ENCODE measurements around the gene CAPG. TPM values are rescaled to one million over a fixed set of nuclear protein-coding genes. Genes with fewer than 3 reads are reported as not detected.

Gene CAPG
- total RNA-seq, 1 experiment from 2014 or later, result 117 TPM

DNA sequence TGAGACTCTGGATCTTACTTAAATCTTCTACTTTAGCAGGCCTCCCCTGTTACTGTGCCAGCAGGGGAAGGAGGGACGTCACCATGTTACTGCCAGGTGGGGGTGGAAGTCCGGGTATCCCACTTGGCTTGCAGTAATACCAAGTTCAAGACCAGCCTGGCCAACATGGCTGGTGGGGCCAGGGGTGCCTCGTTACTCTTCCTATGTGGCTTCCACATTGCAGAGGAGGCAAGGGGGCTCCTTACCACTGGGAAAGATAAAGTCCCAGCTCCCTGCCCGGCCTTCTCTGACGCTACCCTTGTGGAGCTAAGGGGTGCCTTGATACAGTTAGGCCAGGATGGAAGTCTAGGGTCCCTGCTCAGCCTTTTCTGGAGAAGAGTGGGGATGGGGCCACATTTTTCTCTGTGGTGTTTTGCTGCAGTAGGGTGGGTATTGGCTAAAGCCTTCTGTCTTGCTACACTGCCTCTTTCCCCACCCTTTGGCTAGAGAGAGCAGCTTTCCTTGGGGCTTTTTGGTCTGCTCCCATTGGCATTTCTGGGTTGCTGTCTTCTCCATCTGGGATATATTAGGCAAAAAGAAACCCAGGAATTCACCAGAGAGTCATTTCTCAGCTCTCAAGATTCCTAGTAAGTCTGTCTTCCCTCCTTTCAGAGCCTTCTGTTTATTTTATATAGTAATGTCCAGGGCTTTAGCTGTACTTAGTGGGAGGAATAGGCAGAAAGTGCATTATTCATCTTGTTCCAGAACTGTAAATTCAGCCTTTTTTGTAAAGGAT lies 33.7 kb downstream of the CAPG start (continued):
- TF ChIP-seq, protein P1, sequence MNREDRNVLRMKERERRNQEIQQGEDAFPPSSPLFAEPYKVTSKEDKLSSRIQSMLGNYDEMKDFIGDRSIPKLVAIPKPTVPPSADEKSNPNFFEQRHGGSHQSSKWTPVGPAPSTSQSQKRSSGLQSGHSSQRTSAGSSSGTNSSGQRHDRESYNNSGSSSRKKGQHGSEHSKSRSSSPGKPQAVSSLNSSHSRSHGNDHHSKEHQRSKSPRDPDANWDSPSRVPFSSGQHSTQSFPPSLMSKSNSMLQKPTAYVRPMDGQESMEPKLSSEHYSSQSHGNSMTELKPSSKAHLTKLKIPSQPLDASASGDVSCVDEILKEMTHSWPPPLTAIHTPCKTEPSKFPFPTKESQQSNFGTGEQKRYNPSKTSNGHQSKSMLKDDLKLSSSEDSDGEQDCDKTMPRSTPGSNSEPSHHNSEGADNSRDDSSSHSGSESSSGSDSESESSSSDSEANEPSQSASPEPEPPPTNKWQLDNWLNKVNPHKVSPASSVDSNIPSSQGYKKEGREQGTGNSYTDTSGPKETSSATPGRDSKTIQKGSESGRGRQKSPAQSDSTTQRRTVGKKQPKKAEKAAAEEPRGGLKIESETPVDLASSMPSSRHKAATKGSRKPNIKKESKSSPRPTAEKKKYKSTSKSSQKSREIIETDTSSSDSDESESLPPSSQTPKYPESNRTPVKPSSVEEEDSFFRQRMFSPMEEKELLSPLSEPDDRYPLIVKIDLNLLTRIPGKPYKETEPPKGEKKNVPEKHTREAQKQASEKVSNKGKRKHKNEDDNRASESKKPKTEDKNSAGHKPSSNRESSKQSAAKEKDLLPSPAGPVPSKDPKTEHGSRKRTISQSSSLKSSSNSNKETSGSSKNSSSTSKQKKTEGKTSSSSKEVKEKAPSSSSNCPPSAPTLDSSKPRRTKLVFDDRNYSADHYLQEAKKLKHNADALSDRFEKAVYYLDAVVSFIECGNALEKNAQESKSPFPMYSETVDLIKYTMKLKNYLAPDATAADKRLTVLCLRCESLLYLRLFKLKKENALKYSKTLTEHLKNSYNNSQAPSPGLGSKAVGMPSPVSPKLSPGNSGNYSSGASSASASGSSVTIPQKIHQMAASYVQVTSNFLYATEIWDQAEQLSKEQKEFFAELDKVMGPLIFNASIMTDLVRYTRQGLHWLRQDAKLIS (CRISPR knock-in tag; IDR thresholded peaks at IDR 0.05; ENCODE audit: borderline replicate concordance), result no peak

DNA sequence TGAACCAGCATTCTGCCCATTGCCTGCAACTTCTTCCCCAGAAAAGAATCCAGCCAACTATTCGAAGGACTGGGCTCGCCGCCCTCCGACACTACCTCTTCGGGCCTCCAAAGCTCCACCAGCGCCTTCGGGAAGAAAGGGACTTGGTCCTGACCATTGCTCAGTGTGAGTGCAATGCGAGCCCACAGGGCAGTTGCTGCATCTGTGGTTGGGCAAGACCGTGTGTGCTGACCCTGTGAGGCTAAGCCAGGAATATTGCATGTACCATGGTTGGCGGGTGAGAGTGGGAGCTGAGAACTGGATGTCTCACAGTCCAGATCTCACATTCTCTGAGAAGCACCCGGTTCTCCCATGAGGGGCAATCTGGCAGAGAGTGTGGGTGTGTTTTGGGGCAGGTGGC lies 39.1 kb downstream of the CAPG start:
- Mint-ChIP-seq H3K4me1 (no peaks in the 10 kb centered on the region), H3K36me3 (peaks cover 8% of the 10 kb centered on the region), H3K27ac (no peak overlapping the region), H3K4me3 (no peak overlapping the region), H3K9me3 (0 out of 2 replicates have a peak, but pooled peaks cover 4% of the 10 kb centered on the region), H3K27me3 (ENCODE audit: low read depth) (no peaks in the 10 kb centered on the region)
- TF ChIP-seq JAZF1 (CRISPR knock-in tag; IDR thresholded peaks at IDR 0.05), result no peak
- TF ChIP-seq ZNF121 (CRISPR knock-in tag; IDR thresholded peaks at IDR 0.05), result no peak
- TF ChIP-seq, protein P2, sequence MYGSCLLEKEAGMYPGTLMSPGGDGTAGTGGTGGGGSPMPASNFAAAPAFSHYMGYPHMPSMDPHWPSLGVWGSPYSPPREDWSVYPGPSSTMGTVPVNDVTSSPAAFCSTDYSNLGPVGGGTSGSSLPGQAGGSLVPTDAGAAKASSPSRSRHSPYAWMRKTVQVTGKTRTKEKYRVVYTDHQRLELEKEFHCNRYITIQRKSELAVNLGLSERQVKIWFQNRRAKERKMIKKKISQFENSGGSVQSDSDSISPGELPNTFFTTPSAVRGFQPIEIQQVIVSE (CRISPR knock-in tag; IDR thresholded peaks at IDR 0.05; ENCODE audit: borderline replicate concordance), result no peak
- TF ChIP-seq, protein P3, sequence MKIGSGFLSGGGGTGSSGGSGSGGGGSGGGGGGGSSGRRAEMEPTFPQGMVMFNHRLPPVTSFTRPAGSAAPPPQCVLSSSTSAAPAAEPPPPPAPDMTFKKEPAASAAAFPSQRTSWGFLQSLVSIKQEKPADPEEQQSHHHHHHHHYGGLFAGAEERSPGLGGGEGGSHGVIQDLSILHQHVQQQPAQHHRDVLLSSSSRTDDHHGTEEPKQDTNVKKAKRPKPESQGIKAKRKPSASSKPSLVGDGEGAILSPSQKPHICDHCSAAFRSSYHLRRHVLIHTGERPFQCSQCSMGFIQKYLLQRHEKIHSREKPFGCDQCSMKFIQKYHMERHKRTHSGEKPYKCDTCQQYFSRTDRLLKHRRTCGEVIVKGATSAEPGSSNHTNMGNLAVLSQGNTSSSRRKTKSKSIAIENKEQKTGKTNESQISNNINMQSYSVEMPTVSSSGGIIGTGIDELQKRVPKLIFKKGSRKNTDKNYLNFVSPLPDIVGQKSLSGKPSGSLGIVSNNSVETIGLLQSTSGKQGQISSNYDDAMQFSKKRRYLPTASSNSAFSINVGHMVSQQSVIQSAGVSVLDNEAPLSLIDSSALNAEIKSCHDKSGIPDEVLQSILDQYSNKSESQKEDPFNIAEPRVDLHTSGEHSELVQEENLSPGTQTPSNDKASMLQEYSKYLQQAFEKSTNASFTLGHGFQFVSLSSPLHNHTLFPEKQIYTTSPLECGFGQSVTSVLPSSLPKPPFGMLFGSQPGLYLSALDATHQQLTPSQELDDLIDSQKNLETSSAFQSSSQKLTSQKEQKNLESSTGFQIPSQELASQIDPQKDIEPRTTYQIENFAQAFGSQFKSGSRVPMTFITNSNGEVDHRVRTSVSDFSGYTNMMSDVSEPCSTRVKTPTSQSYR (CRISPR knock-in tag; IDR thresholded peaks at IDR 0.05), result no peak
- no peak for TF ChIP-seq SP1 (CRISPR knock-in tag; conservative IDR thresholded peaks at IDR 0.05)
- no peak for TF ChIP-seq NFE2L1 (CRISPR knock-in tag; IDR thresholded peaks at IDR 0.05)
- TF ChIP-seq, protein P4, sequence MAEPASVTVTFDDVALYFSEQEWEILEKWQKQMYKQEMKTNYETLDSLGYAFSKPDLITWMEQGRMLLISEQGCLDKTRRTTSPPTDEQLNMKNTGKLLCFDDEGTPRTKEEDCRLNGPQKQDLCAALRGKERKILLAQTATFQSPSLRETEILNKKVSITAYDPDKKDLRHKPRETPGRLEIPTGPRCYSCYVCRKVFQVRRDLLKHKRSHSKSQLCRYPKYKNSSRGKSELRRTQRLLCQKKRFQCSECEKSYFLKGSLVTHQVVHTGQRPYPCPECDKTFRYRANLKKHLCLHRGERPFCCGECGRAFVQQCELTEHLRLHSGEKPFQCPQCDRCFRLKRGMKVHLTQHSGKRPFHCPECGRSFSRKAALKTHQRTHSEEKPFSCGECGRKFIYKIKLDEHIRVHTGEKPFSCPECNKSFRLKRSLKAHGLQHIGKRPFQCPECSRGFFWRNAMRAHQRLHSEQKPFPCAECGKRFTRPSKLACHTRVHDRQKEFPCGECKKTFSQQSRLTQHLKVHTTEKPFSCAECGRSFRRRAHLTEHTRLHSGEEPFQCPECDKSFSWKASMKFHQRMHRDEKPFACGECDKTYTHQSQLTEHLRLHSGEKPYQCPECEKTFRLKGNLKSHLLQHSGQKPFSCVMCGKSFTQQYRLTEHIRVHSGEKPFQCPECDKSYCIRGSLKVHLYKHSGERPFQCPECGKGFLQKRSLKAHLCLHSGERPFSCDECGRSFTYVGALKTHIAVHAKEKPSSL (CRISPR knock-in tag; conservative IDR thresholded peaks at IDR 0.05), result no peak
- TF ChIP-seq, protein P5, sequence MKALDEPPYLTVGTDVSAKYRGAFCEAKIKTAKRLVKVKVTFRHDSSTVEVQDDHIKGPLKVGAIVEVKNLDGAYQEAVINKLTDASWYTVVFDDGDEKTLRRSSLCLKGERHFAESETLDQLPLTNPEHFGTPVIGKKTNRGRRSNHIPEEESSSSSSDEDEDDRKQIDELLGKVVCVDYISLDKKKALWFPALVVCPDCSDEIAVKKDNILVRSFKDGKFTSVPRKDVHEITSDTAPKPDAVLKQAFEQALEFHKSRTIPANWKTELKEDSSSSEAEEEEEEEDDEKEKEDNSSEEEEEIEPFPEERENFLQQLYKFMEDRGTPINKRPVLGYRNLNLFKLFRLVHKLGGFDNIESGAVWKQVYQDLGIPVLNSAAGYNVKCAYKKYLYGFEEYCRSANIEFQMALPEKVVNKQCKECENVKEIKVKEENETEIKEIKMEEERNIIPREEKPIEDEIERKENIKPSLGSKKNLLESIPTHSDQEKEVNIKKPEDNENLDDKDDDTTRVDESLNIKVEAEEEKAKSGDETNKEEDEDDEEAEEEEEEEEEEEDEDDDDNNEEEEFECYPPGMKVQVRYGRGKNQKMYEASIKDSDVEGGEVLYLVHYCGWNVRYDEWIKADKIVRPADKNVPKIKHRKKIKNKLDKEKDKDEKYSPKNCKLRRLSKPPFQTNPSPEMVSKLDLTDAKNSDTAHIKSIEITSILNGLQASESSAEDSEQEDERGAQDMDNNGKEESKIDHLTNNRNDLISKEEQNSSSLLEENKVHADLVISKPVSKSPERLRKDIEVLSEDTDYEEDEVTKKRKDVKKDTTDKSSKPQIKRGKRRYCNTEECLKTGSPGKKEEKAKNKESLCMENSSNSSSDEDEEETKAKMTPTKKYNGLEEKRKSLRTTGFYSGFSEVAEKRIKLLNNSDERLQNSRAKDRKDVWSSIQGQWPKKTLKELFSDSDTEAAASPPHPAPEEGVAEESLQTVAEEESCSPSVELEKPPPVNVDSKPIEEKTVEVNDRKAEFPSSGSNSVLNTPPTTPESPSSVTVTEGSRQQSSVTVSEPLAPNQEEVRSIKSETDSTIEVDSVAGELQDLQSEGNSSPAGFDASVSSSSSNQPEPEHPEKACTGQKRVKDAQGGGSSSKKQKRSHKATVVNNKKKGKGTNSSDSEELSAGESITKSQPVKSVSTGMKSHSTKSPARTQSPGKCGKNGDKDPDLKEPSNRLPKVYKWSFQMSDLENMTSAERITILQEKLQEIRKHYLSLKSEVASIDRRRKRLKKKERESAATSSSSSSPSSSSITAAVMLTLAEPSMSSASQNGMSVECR (CRISPR knock-in tag; IDR thresholded peaks at IDR 0.05; ENCODE audit: borderline replicate concordance), result no peak
- TF ChIP-seq GTF2I (CRISPR knock-in tag; conservative IDR thresholded peaks at IDR 0.05), result no peak
- TF ChIP-seq ZNF138 (CRISPR knock-in tag; conservative IDR thresholded peaks at IDR 0.05), result no peak
- no peak for TF ChIP-seq PRRX2 (CRISPR knock-in tag; IDR thresholded peaks at IDR 0.05)
- TF ChIP-seq, protein P6, sequence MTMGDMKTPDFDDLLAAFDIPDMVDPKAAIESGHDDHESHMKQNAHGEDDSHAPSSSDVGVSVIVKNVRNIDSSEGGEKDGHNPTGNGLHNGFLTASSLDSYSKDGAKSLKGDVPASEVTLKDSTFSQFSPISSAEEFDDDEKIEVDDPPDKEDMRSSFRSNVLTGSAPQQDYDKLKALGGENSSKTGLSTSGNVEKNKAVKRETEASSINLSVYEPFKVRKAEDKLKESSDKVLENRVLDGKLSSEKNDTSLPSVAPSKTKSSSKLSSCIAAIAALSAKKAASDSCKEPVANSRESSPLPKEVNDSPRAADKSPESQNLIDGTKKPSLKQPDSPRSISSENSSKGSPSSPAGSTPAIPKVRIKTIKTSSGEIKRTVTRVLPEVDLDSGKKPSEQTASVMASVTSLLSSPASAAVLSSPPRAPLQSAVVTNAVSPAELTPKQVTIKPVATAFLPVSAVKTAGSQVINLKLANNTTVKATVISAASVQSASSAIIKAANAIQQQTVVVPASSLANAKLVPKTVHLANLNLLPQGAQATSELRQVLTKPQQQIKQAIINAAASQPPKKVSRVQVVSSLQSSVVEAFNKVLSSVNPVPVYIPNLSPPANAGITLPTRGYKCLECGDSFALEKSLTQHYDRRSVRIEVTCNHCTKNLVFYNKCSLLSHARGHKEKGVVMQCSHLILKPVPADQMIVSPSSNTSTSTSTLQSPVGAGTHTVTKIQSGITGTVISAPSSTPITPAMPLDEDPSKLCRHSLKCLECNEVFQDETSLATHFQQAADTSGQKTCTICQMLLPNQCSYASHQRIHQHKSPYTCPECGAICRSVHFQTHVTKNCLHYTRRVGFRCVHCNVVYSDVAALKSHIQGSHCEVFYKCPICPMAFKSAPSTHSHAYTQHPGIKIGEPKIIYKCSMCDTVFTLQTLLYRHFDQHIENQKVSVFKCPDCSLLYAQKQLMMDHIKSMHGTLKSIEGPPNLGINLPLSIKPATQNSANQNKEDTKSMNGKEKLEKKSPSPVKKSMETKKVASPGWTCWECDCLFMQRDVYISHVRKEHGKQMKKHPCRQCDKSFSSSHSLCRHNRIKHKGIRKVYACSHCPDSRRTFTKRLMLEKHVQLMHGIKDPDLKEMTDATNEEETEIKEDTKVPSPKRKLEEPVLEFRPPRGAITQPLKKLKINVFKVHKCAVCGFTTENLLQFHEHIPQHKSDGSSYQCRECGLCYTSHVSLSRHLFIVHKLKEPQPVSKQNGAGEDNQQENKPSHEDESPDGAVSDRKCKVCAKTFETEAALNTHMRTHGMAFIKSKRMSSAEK (CRISPR knock-in tag; IDR thresholded peaks at IDR 0.05; ENCODE audit: borderline replicate concordance), result no peak
- TF ChIP-seq SMAD4 (CRISPR knock-in tag; IDR thresholded peaks at IDR 0.05), result no peak
- CTCF ChIA-PET, result interaction anchor here (0.8 to 2.3 kb wide), 2 partner anchors 181 to 185 kb away, joined by 3 to 12 read pairs; no protein-coding TSS in a partner anchor
- ATAC-seq, result no peak
- no peak for DNase-seq (ENCODE audit: low spot score)
- POLR2A ChIA-PET, result no interaction called here

All from WTC11 (cell line).